Inflammatory macrophage treated with lipopolysaccharide for 4 hours (primary cell): ENCODE data around the gene MTRF1.
A peak's percentile ranks its signal among the peaks of the same experiment; 100 is the strongest.

ENCODE experiments used
- DNase-seq: peaks from one replicate; pipeline ENCODE4 v3.0.0-alpha.2; 2020

The MTRF1 gene, protein sequence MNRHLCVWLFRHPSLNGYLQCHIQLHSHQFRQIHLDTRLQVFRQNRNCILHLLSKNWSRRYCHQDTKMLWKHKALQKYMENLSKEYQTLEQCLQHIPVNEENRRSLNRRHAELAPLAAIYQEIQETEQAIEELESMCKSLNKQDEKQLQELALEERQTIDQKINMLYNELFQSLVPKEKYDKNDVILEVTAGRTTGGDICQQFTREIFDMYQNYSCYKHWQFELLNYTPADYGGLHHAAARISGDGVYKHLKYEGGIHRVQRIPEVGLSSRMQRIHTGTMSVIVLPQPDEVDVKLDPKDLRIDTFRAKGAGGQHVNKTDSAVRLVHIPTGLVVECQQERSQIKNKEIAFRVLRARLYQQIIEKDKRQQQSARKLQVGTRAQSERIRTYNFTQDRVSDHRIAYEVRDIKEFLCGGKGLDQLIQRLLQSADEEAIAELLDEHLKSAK

DNA sequence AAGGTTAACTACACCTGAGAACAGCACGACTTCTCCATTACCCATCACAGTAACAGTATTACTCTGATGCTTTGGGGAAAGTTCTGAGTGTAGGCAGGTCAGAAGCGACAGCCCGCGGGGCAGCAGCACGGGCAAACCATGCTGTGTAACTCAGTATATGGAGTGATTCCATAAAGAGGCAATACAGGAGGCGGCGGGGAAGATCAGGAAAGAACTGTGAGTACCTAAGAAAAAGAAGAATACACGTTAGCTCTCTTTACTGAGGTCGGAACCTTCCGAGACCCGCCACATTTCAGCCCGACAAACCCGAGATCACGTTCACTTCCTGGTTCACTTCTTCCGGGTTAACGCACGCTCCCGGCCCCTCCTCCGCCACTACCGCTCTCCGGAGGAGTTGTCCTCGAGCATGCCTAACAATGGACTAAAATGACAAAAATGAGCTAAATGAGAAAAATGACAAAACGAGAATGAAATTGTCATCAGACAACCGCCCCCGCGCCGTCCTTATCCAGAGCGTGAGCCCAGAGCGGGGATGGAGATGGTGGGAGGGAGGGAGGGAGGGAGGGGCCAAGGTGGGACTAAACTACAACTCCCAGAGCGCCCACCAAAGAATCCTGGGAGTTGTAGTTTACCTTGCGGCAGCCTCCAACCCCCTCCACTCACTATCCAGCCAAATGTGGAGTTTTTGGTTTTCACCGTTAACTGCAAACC lies at the start of gene MTRF1:
MTRF1 (minus strand) TSS at position 316 of the 711 bp plus-strand sequence. CDS start 2,669 bp downstream, outside the sequence.
- peak; percentile 76 for DNase-seq

DNA sequence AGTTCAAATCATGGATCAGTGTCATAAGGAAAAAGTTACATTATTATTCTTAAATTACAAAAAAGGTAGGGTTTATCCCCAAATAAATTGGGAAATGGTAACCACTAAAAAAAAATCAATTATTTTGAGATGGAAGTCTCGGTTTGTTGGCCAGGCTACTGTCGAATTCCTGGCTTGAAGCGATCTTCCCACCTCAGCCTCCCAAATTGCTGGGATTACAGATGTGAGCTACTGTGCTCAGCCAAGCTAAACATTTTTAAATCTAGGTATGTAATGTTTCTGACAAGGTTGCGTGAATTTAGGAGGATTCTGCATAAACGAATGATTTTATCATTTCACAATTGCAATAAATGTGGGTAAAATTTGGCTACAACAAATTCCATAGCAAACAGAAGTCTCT lies 49.7 kb upstream of the MTRF1 start:
- no peak for DNase-seq

GRCh38 chr13:41312176-41312500 lies 48.8 kb upstream of the MTRF1 start:
- DNase-seq, result peak; percentile 28

GRCh38 chr13:41311406-41312175 lies 48.2 kb upstream of the MTRF1 start:
- peak; percentile 58 for DNase-seq

DNA sequence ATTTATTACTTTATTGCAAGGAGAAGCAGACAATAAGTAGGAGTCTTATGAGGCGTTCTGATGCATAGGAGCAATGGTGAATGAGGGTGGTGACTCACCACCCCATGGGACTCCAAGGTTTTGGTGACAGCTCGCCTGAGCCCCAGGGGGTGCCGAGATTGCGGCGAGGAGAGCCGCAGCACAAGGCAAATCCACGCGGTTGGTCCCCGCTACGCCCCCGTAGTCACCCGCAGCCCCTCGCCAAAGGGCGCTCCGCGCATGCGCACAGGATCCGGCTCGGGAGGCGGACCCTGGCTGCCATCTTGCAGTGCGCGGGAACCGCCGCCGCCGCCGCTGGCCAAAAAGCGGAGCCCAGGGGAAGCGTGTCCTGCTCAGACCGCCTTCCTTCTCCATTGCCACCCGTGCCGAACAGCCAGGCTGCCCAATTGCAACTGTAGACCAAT lies 47.6 kb upstream of the MTRF1 start, which contains the start of gene NAA16:
NAA16 (plus strand) TSS at position 305 of the 443 bp plus-strand sequence. CDS start 262 bp downstream, outside the sequence.
- DNase-seq, result peak; percentile 88

GRCh38 chr13:41307884-41308640 lies 44.7 kb upstream of the MTRF1 start:
- DNase-seq, result no peak

GRCh38 chr13:41306271-41307145 lies 43.1 kb upstream of the MTRF1 start:
- no peak for DNase-seq

- DNase-seq, result no peak
Observed at GRCh38 chr13:41304551-41304950, 41.2 kb upstream of the MTRF1 start.

- DNase-seq, result no peak
Observed at GRCh38 chr13:41302743-41303142, 39.4 kb upstream of the MTRF1 start.

DNA sequence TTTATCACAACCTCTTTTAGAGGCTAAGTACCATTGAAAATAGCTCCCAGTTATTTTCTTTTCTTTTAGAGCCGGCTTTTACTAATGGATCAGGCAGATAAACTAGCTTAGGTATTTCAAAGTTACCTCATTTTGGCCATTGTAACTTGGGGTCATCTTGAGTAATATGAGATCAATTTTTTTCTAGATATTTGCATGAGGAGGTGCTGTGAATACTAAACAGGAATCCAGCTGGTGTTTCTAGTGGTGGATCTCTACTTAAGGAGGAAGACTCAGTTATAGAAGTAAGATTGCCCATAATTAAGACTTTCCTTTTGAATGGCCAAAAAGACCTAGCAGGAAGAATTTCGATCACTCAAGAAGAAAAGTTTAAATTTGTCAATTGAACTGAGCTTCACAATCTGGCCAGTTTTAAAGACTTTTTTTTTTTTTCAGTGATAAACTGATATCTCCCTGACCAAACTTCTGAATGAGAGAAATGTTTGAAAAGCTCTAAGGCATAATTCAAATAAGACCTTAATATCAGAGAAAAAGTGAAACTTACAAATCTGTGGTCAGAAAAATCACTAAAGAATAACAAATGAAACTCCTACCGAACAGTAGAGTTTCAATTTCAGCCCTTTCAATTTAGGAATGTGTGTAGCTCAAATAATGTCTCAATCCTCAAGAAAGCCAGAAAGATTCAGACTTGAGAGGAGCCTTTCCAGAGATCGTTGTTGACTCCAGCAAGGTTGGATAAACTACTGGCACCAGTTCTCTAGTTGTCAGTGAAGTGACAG lies 36.1 kb upstream of the MTRF1 start:
- no peak for DNase-seq

GRCh38 chr13:41296879-41297646 lies 33.7 kb upstream of the MTRF1 start:
- DNase-seq, result no peak

DNA sequence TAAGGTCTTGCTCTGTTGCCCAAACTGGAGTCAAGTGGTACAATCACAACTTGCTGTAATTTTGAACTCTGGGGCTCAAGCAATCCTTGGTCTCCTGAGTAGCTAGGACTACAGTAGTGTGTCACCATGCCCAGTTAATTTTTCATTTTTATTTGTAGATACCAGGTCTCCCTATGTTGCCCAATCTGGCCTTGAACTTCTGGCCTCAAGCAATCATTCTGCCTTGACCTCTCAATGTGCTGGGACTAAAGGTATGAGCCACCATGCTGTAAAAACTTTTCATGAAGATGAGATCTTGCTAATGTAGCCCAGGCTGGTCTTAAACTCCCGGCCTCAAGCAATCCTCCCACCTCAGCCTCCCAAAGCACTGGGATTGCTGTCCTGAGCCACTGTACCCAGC lies 32.6 kb upstream of the MTRF1 start:
- DNase-seq, result no peak

DNA sequence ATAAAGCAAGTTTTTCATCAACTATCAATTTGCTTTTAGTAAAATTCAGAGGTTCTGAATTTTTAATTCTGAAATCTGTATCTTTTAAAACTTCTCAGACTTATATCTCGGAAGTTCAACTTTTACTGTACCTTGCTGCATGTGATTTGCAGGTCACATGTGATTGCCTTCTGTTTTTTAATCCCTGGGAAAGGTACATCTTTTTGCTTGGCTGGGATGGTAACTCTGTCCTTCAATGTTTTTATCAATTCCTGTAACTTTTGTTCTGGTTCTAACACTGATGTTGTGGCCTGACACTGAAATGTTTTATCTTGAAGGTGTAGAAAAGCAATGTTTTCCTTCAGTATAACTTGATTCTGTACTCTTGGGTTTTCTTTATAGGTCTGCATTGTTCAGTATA lies 31.5 kb upstream of the MTRF1 start:
- no peak for DNase-seq

GRCh38 chr13:41293272-41293671 lies 29.9 kb upstream of the MTRF1 start:
- DNase-seq, result no peak

GRCh38 chr13:41291246-41291645 lies 27.9 kb upstream of the MTRF1 start:
- no peak for DNase-seq

GRCh38 chr13:41289463-41289881 lies 26.1 kb upstream of the MTRF1 start:
- DNase-seq, result peak; percentile 27

GRCh38 chr13:41286370-41286769 lies 23.0 kb upstream of the MTRF1 start:
- no peak for DNase-seq

- DNase-seq, result no peak
Observed at GRCh38 chr13:41284512-41285288, 21.3 kb upstream of the MTRF1 start.

- peak; percentile 52 for DNase-seq
Observed at GRCh38 chr13:41282129-41282571, 18.8 kb upstream of the MTRF1 start.
